Measurements from ENCODE around the gene NUTM2B.
"Not testable (repeated sequence)": the region's sequence is repeated elsewhere in the genome, so short reads cannot be mapped to it uniquely, and the experiment has no call there.

Gene NUTM2B

DNA sequence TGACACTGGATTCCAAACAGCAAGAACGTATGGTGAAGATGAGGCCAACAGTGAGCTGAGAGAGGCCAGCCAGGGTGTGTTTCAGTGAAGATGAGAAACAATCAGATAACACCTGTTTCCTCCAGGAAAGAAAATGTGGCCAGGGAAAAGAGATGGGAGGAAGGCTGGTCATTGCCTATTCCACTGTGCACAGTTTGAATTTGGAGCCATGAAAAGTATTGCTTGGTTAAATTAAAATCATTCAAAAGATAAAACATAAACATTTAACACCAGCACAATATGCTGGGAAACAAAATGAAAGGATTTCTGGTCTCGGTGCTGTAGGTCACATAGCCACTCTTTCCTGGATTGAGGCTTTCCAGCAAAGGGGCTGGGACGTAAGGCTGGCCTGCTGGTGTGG is at the start of gene NUTM2B:
TSS of gene NUTM2B (plus strand) at position 301 of the 400 bp plus-strand sequence. CDS start 383 bp downstream, outside the sequence.
- DNase-seq = not testable (repeated sequence)

DNA sequence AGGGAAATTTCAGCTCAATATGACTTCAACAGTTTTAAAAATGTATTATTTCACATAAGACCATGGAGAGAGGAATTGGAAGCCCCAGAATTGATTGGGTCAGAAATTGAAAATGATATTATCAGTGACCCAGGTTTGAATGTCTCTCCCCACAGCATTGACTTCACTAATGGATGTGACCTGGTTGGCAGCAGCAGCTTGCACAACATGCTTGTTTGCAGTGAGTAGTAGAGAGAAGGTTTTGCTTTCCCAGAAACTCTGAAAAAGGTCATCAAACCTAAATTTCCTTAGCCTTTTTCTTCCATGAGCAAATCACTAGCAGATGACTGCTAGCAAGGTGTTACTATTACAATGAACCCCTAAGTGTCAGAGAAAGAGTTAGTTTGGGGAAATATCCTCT is 39.7 kb upstream of the NUTM2B start:
- DNase-seq = not testable (repeated sequence)

GRCh38 chr10:79664686-79665085 is 38.3 kb upstream of the NUTM2B start:
- not testable (repeated sequence) for DNase-seq

DNA sequence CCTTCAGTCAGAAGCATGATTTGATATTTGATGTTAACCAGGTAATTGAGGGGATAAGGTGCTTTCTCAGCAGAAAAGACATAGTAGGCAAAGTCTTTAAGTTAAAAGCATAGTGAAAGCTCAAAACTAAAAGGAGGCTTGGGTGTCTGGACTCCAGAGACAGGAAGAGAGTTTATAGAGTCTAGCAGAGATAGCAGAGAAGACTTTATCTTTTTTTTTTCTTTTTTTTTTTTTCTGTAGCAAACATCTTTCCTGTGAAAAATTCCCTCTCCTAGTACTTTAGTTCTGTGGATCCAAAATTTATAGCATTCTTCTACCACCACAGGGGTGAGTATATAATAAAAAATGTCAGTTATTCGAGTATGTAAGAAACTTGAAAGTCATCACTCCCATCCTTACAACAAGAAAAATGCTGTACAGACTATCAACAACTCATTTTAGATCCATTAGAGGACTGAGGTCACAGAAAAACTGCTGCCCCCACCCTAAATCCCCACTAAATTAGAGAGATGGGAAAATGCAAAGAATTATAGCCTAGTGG is 33.7 kb upstream of the NUTM2B start:
- not testable (repeated sequence) for DNase-seq

DNA sequence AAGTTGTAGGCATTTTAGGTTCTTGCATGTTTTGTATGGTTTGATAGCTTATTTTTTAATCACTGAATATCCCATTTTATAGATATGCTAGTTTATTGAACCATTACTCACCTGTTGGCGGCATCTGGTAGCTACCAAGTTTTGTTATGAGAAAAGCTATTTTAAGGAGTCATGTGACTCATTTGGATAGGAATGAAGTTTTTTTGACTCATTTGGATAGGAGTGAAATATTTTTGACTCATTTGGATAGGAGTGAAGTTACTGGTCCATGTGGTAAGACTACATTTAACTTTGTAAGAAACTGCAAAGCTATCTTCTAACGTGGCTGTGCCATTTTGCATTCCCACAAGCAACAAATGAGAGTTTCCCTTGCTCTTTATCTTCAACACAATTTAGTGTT is 28.1 kb upstream of the NUTM2B start:
- not testable (repeated sequence) for DNase-seq

- DNase-seq = not testable (repeated sequence)
Measured at GRCh38 chr10:79683026-79683883, 19.8 kb upstream of the NUTM2B start.

- DNase-seq = not testable (repeated sequence)
Measured at GRCh38 chr10:79683884-79684720, 18.9 kb upstream of the NUTM2B start.

DNA sequence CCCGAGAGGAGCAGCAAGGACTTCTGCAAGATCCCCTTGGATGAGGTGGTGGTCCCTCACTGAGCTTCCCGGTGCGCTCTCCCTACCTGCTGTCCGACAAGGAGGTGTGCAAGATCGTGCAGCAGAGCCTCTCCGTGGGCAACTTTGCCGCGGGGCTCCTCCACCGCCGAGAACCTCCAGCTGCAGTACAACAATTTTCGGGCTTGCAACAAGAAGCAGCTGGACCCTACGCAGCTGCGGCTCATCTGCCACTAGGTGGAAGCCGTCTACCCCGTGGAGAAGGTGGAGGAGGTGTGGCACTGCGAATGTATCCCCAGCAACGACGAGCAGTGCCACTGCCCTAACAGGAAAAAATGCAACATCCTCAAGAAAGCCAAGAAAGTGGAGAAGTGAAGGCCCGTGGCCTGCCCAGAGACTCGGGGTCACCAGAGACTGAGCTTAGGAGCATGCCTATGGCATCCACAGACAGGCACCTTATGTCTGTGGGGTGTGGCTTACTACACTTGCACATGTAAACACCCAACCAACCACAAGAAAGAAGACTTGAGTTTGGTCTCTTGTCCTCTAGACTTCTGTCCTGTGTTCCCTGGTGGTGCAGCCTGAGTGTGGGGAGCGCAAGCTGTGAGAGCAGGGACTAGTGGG is 17.9 kb upstream of the NUTM2B start:
- DNase-seq = not testable (repeated sequence)

DNA sequence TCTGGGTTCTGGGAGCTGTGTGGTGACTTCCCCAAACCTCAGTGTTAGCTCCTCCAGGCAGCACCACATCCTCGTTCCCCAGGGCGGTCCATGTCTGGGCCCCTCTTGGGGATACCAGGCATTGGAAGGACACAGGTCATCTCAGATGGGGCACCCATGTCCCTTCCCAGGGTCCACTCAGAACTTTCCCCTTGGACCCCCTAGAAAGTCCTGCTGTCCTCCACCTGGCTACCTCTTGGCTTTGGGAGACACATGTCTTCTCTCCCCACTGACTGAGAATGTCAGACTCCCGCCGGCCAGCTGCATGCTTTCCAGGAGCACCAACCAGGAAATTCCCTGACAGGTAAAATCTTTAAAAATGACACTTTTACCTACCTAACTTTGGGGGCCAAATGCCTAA is 16.4 kb upstream of the NUTM2B start:
- not testable (repeated sequence) for DNase-seq

DNA sequence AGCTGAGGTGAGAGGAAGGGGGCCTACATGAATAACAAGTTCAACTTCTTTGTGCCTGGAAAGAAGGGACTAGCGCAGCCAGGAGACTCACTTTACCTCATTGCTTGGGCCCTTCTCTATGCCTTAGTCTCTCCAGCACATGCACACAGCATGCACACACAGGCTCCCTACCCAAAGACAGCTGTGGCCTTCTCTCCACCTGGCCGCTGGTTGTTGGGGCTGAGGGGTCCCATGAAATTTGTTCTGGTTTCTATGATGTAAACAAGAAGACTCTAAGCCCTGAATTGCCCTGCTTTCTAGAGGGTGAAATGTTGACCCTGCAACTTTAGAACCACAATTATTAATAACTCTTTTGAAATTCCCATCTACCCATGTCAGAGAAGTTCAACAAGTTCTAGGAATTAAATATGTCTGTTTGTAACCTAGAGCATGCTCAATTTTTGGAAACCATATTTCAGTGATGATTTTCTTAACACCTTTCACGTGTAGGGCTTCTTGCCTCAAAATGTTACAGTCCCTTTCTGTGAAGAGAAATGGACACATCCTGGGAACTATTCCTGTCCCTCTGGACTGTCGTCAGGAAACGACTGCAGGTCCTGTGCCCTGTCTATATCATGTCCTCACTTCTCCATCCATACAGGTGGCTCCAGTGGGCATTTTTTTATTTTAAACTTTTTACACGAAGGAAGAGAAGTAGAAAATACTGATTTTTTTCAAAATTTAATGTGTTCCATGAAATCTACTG is 15.4 kb upstream of the NUTM2B start:
- not testable (repeated sequence) for DNase-seq

DNA sequence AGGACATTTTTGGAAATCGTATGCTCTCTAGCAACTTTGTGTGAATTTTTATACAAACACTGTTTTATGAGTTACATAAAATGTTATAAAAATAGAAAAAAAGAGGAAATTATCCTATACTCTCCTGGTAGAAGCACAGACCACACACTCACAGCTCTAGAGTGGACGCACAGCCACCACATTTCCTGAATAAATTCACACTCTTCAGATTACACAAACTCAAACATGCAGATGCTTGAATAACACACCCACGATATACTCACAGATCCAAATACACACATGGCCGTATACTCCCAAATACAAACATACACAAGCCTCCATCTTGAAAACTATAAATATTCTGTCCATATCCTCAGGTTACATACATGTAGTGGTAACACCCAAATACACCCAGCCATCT is 14.2 kb upstream of the NUTM2B start:
- not testable (repeated sequence) for DNase-seq

DNA sequence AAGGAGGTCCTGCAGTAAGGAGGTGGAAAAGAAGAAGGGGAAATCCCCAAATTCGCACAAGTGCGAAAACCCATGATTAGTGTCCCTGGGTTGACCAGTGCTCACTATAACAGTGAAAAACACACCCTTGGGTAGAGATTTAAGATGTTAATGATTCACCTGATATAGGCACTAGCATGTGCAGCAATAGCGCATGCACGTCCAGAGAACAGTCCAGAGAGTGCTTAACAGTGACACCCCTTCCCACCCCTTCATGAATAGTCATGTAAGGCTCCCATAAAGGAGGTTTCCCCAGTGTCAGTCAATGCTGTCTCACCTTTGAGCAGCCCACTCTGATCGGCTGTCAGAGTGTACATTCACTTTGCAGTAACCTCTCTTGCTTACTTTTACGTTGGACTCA is 6.4 kb upstream of the NUTM2B start:
- not testable (repeated sequence) for DNase-seq

DNA sequence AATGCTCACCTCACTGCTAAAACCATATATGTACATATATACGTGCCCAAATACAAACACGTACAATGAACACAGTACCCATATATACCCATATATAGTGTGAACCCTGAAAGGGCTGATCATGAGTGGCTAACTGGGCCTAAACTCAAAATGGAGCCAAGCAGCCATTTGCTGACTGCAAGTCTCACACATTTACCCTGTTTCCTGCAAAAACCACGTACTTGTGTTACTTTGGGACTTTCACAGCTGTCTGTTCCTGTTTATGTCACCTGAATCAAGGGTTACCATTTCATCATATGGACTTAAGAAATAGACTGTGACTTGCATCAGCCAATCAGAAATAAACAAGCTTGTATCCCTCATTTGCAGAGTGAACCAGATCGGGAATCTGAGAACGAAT is 5.9 kb upstream of the NUTM2B start:
- not testable (repeated sequence) for DNase-seq

DNA sequence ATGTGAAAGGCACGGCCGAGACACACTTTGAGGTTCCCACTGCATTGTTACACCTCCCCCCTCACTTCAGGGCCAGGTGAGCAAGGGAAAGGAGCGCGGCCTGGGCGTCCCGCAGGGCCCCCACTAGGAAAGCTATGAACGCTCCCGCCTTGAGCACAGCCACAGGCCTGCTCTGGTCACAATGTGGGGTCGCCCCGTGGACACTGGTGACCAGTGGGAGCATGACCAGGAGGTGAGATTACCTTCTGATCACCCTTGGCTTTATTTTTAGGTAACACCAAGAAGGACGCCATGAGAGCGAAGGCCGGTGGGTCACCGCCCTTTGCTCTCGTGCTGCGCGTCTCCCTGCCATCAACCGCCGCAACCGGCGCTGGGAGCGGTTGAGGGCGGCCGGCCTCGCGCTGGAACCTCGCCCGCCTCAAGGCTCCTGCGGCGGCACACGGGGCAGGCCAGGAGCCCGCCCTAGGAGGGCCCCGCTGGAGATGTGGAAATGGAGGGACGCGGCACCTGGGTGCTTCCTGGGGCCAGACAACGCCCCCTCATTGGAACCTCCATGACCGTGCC is 2.6 kb upstream of the NUTM2B start:
- not testable (repeated sequence) for DNase-seq

DNA sequence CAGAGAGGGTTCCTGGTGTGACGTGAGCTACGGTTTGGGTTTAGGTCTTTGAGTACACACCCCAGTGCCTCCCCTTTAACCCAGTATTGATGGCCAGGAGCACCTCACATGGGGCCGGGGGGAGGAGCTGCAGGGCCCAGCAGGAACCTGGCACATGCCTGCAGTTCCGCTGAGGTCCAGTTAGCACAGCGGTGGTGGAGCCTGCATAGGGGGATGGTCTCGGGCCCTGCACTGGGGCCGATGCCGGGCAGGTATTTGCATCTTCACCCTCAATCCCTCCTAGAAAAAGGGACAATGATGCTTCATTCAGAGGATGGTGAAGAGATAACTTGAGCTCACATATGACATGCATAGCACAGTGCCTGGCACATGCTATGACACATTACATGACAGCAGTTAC is 4.0 kb downstream of the NUTM2B start:
- not testable (repeated sequence) for DNase-seq

DNA sequence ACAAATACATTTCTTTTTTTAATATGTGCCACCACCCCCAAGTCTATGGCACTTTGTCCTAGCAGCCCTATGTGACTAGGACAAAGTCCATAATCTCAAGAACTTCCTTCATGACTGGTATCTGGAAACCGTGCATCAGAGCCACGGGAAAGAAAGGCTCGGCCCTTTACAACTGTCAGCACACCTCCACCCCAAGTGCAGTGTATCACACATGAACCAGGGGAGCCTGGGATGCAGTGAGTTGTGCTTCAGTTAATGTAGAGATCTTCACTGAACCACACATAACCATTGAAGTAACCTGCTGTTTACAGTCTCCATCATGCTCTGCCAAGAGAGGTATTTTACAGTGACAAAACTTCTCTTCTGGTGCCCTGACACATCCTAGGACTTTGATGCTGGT is 11.9 kb downstream of the NUTM2B start:
- DNase-seq = not testable (repeated sequence)

DNA sequence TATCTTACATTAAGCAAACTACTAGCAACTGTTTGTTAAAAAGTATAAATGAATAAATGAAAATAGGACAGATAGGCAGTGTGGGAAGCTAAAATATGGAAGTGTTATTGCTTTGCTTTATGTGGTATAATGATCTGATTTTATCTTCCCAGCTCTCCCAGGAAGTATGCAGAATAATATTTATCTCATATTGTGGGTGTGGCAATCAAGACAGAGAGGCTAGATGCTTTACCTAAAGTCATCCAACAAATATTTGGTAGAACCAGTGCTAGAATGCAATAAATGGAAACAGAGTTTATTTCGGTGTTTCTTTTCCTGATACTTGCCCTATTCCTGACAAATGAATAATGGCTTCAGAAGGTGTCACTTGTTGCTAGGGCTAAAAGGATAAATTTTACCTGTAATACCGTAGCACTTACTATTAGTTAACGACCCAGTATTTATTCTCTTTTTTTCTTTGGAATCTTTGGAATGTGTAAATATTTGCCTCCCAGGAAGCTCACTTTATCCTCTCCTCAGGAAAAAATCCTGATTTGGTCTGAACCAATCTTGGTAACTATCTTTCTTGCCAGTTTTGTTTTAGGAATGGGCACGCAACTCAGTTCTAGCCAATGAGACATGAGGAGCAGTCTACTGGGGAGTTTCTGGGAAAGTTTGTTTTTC is 14.0 kb downstream of the NUTM2B start:
- DNase-seq = not testable (repeated sequence)

DNA sequence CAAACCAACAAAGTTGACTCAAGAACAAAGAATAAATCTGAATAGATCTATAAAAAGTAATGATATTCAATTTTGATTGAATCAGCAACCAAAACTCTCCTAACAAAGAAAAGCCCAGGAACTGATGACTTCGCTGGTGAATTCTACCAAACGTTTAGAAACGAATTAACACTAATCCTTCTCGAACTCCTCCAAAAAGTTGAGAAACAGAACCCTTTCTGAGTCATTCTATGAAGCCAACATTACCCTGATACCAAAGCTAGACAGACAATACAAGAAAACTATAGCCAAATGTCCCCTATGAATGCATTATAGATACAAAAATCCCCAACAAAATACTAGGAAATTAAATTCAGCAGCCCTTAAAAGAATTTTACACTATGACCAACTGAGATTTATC is 17.0 kb downstream of the NUTM2B start:
- not testable (repeated sequence) for DNase-seq

DNA sequence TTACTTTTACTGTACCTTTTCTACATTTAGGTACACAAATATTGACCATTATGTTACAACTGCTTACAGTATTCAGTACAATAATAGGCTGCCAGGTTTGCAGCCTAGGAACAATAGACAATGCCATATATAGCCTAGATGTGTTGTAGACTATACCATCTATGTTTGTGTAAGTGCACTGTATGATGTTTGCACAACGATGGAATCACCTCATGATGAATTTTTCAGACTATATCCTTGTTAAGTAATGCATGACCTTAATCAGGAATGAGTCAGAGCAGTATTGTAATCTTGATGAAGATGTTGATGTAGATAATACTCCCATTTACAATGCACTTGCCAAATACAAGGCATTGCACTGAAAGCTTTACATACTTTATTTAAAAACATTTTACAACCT is 23.6 kb downstream of the NUTM2B start:
- DNase-seq = not testable (repeated sequence)

- DNase-seq = not testable (repeated sequence)
Measured at GRCh38 chr10:79744844-79745243, 41.8 kb downstream of the NUTM2B start.

- DNase-seq = not testable (repeated sequence)
Measured at GRCh38 chr10:79748510-79748909, 45.5 kb downstream of the NUTM2B start.
